ENCODE measurements around the gene KRT72. TPM values are rescaled to one million over a fixed set of nuclear protein-coding genes. Genes with fewer than 3 reads are reported as not detected.

The KRT72 gene
- total and polyA plus RNA-seq, 12 donors = 0.15 TPM; not detected in 11

GRCh38 chr12:52627395-52628110 lies 26.3 kb upstream of the KRT72 start:
- DNase-seq = no peak
- ATAC-seq = no peak
- Histone ChIP-seq H3K36me3 (no peaks in the 10 kb centered on the region), H3K4me3 (no peak overlapping the region), H3K27me3 (peaks cover 0 to 45% (median 0%) of the 10 kb centered on the region in 7 donors), H3K9me3 (peaks cover 0 to 10% (median 0%) of the 10 kb centered on the region in 11 donors), H3K4me1 (no peaks in the 10 kb centered on the region), H3K27ac (no peak overlapping the region)
- 56 to 68% methylated on average over 2 of the region's 2 CpGs for WGBS, 2 donors
- intact Hi-C loops (cut with DNase I) = no loop called here
- TF ChIP-seq CTCF (IDR thresholded peaks at IDR 0.05) = no peak

DNA sequence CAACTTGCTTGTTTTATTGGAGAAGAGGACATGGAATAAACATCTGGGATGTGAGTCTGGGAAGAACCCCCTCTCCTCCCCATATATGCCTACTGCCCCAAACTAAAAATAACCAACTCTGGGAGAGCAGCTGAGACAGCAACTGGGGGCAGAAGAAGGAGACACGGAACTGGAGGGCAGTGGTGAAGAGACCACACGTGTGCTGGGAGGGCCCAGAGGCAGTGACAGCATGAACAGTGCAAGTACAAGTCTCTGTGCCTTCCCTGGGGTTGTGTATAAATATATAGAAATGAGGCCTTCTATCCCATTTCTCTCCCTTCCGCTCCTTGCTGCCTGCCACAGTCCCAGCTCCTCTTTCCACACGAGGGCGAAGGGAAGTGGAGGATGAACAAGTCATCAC lies 21.1 kb upstream of the KRT72 start:
- intact Hi-C loops (cut with DNase I) = no loop called here

GRCh38 chr12:52618866-52619265 lies 17.6 kb upstream of the KRT72 start:
- Histone ChIP-seq H3K4me3 (no peak overlapping the region), H3K27me3 (peaks cover 0 to 46% (median 12%) of the 10 kb centered on the region in 7 donors), H3K36me3 (no peaks in the 10 kb centered on the region), H3K27ac (no peak overlapping the region), H3K9me3 (peaks cover 0 to 7% (median 0%) of the 10 kb centered on the region in 11 donors), H3K4me1 (no peaks in the 10 kb centered on the region)
- intact Hi-C loops (cut with DNase I) = no loop called here
- 72 to 85% methylated on average over 2 of the region's 2 CpGs for WGBS, 2 donors
- DNase-seq = no peak
- no peak for ATAC-seq
- TF ChIP-seq CTCF (IDR thresholded peaks at IDR 0.05) = no peak

More for the DNA sequence above, 21.1 kb upstream of the KRT72 start:
- Histone ChIP-seq H3K27ac (no peak overlapping the region), H3K27me3 (peaks cover 0 to 38% (median 8%) of the 10 kb centered on the region in 7 donors), H3K4me3 (no peak overlapping the region), H3K9me3 (peaks cover 0 to 10% (median 0%) of the 10 kb centered on the region in 11 donors), H3K4me1 (no peaks in the 10 kb centered on the region), H3K36me3 (no peaks in the 10 kb centered on the region)
- ATAC-seq (no peak), DNase-seq (no peak)
- no peak for TF ChIP-seq CTCF (IDR thresholded peaks at IDR 0.05)
- WGBS, 2 donors = 65 to 74% methylated on average over 5 of the region's 5 CpGs

DNA sequence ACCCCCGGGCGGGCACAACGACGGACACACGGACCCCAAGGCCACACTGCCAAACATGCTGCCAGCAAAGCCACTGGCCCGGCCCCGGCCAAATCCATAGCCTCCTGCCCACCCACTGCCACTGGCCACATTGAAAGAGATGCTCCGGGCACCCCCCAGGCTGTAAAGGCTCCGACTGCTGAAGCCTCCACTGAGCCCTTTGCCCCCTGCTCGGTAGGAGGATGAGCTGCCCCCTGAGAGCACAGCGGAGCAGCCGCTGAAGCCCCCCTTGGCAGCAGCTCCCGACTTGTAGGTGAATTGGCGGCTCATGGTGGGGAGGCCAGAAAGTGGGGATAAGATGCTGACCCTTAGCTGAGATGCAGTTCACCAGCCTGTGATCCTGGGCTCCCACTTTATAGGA lies 17.0 kb upstream of the KRT72 start, which contains the start of gene KRT73:
Gene KRT73 (minus strand): TSS at position 344 of the 400 bp plus-strand sequence. CDS start 35 bp downstream, at position 309.
- WGBS, 2 donors = 84 to 91% methylated on average over 14 of the region's 14 CpGs
- DNase-seq (no peak), ATAC-seq (no peak)
- H3K27me3 ChIP-seq = peaks cover 0 to 46% (median 12%) of the 10 kb centered on the region in 7 donors
- peaks cover 0 to 3% (median 0%) of the 10 kb centered on the region in 11 donors for H3K9me3 ChIP-seq
- no peak for TF ChIP-seq CTCF (IDR thresholded peaks at IDR 0.05)
- H3K36me3 ChIP-seq = no peaks in the 10 kb centered on the region
- H3K4me1 ChIP-seq = no peaks in the 10 kb centered on the region
- intact Hi-C loops (cut with DNase I) = no loop called here
- no peak within 1 kb of the TSS for H3K4me3 ChIP-seq
- no peak within 1 kb of the TSS for H3K27ac ChIP-seq
